ENCODE results near the gene ABHD13. TPM values are rescaled to one million over a fixed set of nuclear protein-coding genes. Genes with fewer than 3 reads are reported as not detected.

ABHD13 gene
- 10.7 TPM for total RNA-seq

GRCh38 chr13:108218044-108218974, at the start of gene ABHD13:
Gene ABHD13 (plus strand): TSS chr13:108218392. CDS start chr13:108229219, 10,827 bp downstream.
- ATAC-seq: peak; percentile 94
- peak; percentile 93 for DNase-seq (ENCODE audit: low spot score)
- intact Hi-C loops (cut with DNase I): no loop called here

- ATAC-seq: no peak
- intact Hi-C loops (cut with DNase I): no loop called here
- no peak for DNase-seq (ENCODE audit: low spot score)
These were observed 49.3 kb upstream of the ABHD13 start for GRCh38 chr13:108168929-108169328.

GRCh38 chr13:108176685-108177274, 41.4 kb upstream of the ABHD13 start:
- no peak for ATAC-seq
- no peak for DNase-seq (ENCODE audit: low spot score)
- intact Hi-C loops (cut with DNase I): no loop called here

- DNase-seq (ENCODE audit: low spot score) (no peak), ATAC-seq (no peak)
- intact Hi-C loops (cut with DNase I): no loop called here
These were observed 40.1 kb upstream of the ABHD13 start for GRCh38 chr13:108178078-108178477.

- DNase-seq (ENCODE audit: low spot score): no peak
- ATAC-seq: no peak
- intact Hi-C loops (cut with DNase I): no loop called here
These were observed 35.5 kb upstream of the ABHD13 start for GRCh38 chr13:108182652-108183051.

- no peak for DNase-seq (ENCODE audit: low spot score)
- ATAC-seq: no peak
- intact Hi-C loops (cut with DNase I): no loop called here
These were observed 33.0 kb upstream of the ABHD13 start for GRCh38 chr13:108185223-108185622.

- ATAC-seq (no peak), DNase-seq (ENCODE audit: low spot score) (no peak)
- intact Hi-C loops (cut with DNase I): no loop called here
These were observed 29.9 kb upstream of the ABHD13 start for GRCh38 chr13:108188260-108188659.

- intact Hi-C loops (cut with DNase I): no loop called here
- ATAC-seq (no peak), DNase-seq (ENCODE audit: low spot score) (no peak)
These were observed 27.3 kb upstream of the ABHD13 start for GRCh38 chr13:108190897-108191296.

- ATAC-seq (no peak), DNase-seq (ENCODE audit: low spot score) (no peak)
- intact Hi-C loops (cut with DNase I): no loop called here
These were observed 24.4 kb upstream of the ABHD13 start for GRCh38 chr13:108193806-108194205.

GRCh38 chr13:108194435-108194936, 23.7 kb upstream of the ABHD13 start:
- no peak for ATAC-seq
- no peak for DNase-seq (ENCODE audit: low spot score)
- intact Hi-C loops (cut with DNase I): no loop called here

GRCh38 chr13:108195146-108195545, 23.0 kb upstream of the ABHD13 start:
- intact Hi-C loops (cut with DNase I): no loop called here
- DNase-seq (ENCODE audit: low spot score) (no peak), ATAC-seq (no peak)

GRCh38 chr13:108195861-108196260, 22.3 kb upstream of the ABHD13 start:
- intact Hi-C loops (cut with DNase I): no loop called here
- ATAC-seq (no peak), DNase-seq (ENCODE audit: low spot score) (no peak)

GRCh38 chr13:108200781-108201398, 17.3 kb upstream of the ABHD13 start:
- intact Hi-C loops (cut with DNase I): no loop called here
- no peak for ATAC-seq
- no peak for DNase-seq (ENCODE audit: low spot score)

GRCh38 chr13:108210551-108210950, 7.6 kb upstream of the ABHD13 start:
- no peak for DNase-seq (ENCODE audit: low spot score)
- intact Hi-C loops (cut with DNase I): no loop called here
- ATAC-seq: no peak

- no peak for ATAC-seq
- intact Hi-C loops (cut with DNase I): no loop called here
- DNase-seq (ENCODE audit: low spot score): no peak
These were observed 5.3 kb upstream of the ABHD13 start for GRCh38 chr13:108212886-108213285.

GRCh38 chr13:108213946-108214345, 4.2 kb upstream of the ABHD13 start:
- no peak for ATAC-seq
- intact Hi-C loops (cut with DNase I): no loop called here

GRCh38 chr13:108214441-108215271, 3.5 kb upstream of the ABHD13 start:
- intact Hi-C loops (cut with DNase I): no loop called here
- no peak for ATAC-seq
- no peak for DNase-seq (ENCODE audit: low spot score)

More at GRCh38 chr13:108213946-108214345, 4.2 kb upstream of the ABHD13 start:
- DNase-seq (ENCODE audit: low spot score): no peak

- intact Hi-C loops (cut with DNase I): no loop called here
- ATAC-seq (peak; percentile 86), DNase-seq (ENCODE audit: low spot score) (peak; percentile 92)
These were observed 2.8 kb upstream of the ABHD13 start, which contains the start of gene LIG4 for GRCh38 chr13:108215436-108215835. Gene LIG4 (minus strand): TSS chr13:108215536. CDS start chr13:108211268, 4,268 bp downstream.
